Measurements from ENCODE around the gene MOV10L1.

MOV10L1 gene

DNA sequence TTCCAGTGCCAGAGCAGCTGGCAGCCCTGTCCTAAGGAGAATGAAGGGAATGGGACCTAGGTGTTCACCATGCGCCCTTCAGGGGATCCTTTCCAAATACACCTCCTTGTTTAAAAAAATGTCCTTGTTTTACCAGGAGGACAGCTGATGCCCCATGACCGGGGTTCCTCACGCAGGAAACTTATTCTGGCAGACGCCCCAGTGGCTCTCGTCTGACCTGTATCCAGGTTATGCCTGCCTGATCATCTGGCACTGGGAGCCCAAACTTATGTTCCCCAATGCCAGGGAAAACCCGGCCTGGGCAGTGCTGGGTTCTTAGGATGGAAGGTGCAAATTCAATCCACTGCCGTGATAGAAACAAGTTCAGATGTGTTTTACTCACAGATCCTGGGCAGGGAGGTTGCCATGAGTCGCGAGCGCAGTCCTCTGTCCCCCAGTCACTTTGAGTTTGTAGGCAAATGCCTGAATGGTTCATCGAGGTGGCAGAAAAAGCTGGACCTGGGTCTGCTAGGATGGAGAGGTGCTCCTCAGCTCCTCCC, 31.5 kb downstream of the MOV10L1 start:
- Histone ChIP-seq H3K9me2 (ENCODE audit: low read depth, low read length) (no peaks in the 10 kb centered on the region), H3K4me1 (ENCODE audit: insufficient read depth, low read length, severe bottlenecking) (peaks cover 15% of the 10 kb centered on the region), H3K79me2 (ENCODE audit: insufficient read depth, low read length) (no peaks in the 10 kb centered on the region), H3K27ac (ENCODE audit: low read depth, low read length, poor library complexity, severe bottlenecking) (no peak overlapping the region), H3K36me3 (ENCODE audit: insufficient read depth, low read length) (no peaks in the 10 kb centered on the region), H3K4me2 (ENCODE audit: low read length) (no peak overlapping the region), H3K9me3 (ENCODE audit: low read length) (no peaks in the 10 kb centered on the region; the same call in 1 of the 2 replicates), H3K4me3 (ENCODE audit: low read depth, low read length, poor library complexity, severe bottlenecking) (no peak overlapping the region), H2AFZ (ENCODE audit: low read length) (no peak overlapping the region), H4K20me1 (ENCODE audit: insufficient read depth, low read length) (no peaks in the 10 kb centered on the region), H3K9ac (ENCODE audit: low read length) (no peak overlapping the region), H3K27me3 (ENCODE audit: insufficient read depth, low read length) (no peaks in the 10 kb centered on the region), H3F3A (ENCODE audit: insufficient read depth, low read length) (no peaks in the 10 kb centered on the region)
- TF ChIP-seq EZH2 (IDR thresholded peaks at IDR 0.05; ENCODE audit: borderline replicate concordance, low read length) (no peak), CTCF (IDR thresholded peaks at IDR 0.05; ENCODE audit: low read length) (no peak)

DNA sequence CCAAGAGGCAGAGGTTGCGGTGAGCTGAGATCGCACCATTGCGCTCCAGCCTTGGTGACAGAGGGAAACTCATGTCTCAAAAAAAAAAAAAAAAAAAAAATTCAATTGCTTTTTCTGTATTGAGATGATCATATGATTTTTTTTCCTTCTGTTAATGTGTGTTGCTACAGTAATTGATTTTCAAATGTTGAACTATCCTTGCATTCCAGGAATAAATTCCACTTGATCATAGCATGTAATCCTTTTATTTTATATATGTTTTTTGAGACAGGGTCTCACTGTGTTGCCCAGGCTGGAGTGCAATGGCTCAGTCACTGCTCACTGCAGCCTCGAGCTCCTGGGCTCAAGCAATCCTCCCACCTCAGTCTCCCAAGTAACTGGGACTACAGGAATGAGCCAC, 33.3 kb downstream of the MOV10L1 start:
- H2AFZ ChIP-seq (ENCODE audit: low read length) = no peak overlapping the region
- H3K4me1 ChIP-seq (ENCODE audit: insufficient read depth, low read length, severe bottlenecking) = peaks cover 15% of the 10 kb centered on the region
- no peak overlapping the region for H3K27ac ChIP-seq (ENCODE audit: low read depth, low read length, poor library complexity, severe bottlenecking)
- H3K79me2 ChIP-seq (ENCODE audit: insufficient read depth, low read length) = no peaks in the 10 kb centered on the region
- no peak overlapping the region for H3K4me3 ChIP-seq (ENCODE audit: low read depth, low read length, poor library complexity, severe bottlenecking)
- H3K27me3 ChIP-seq (ENCODE audit: insufficient read depth, low read length) = no peaks in the 10 kb centered on the region
- no peaks in the 10 kb centered on the region for H4K20me1 ChIP-seq (ENCODE audit: insufficient read depth, low read length)
- no peak overlapping the region for H3K4me2 ChIP-seq (ENCODE audit: low read length)
- no peaks in the 10 kb centered on the region; the same call in 1 of the 2 replicates for H3K9me3 ChIP-seq (ENCODE audit: low read length)
- no peak overlapping the region for H3K9ac ChIP-seq (ENCODE audit: low read length)
- H3F3A ChIP-seq (ENCODE audit: insufficient read depth, low read length) = no peaks in the 10 kb centered on the region
- TF ChIP-seq EZH2 (IDR thresholded peaks at IDR 0.05; ENCODE audit: borderline replicate concordance, low read length) = no peak
- TF ChIP-seq CTCF (IDR thresholded peaks at IDR 0.05; ENCODE audit: low read length) = no peak
- no peaks in the 10 kb centered on the region for H3K9me2 ChIP-seq (ENCODE audit: low read depth, low read length)
- no peaks in the 10 kb centered on the region for H3K36me3 ChIP-seq (ENCODE audit: insufficient read depth, low read length)

GRCh38 chr22:50125029-50125428, 35.2 kb downstream of the MOV10L1 start:
- H3K4me2 ChIP-seq (ENCODE audit: low read length) = no peak overlapping the region
- H3K9me3 ChIP-seq (ENCODE audit: low read length) = no peaks in the 10 kb centered on the region; the same call in 1 of the 2 replicates
- no peak overlapping the region for H2AFZ ChIP-seq (ENCODE audit: low read length)
- H3K9me2 ChIP-seq (ENCODE audit: low read depth, low read length) = no peaks in the 10 kb centered on the region
- TF ChIP-seq EZH2 (IDR thresholded peaks at IDR 0.05; ENCODE audit: borderline replicate concordance, low read length) (no peak), CTCF (IDR thresholded peaks at IDR 0.05; ENCODE audit: low read length) (no peak)
- H3K27ac ChIP-seq (ENCODE audit: low read depth, low read length, poor library complexity, severe bottlenecking) = no peak overlapping the region
- H3K9ac ChIP-seq (ENCODE audit: low read length) = no peak overlapping the region
- no peaks in the 10 kb centered on the region for H3K79me2 ChIP-seq (ENCODE audit: insufficient read depth, low read length)
- H3K4me1 ChIP-seq (ENCODE audit: insufficient read depth, low read length, severe bottlenecking) = peaks cover 12% of the 10 kb centered on the region
- no peaks in the 10 kb centered on the region for H3K27me3 ChIP-seq (ENCODE audit: insufficient read depth, low read length)
- no peaks in the 10 kb centered on the region for H3K36me3 ChIP-seq (ENCODE audit: insufficient read depth, low read length)
- no peaks in the 10 kb centered on the region for H3F3A ChIP-seq (ENCODE audit: insufficient read depth, low read length)
- no peaks in the 10 kb centered on the region for H4K20me1 ChIP-seq (ENCODE audit: insufficient read depth, low read length)
- no peak overlapping the region for H3K4me3 ChIP-seq (ENCODE audit: low read depth, low read length, poor library complexity, severe bottlenecking)
